CD14-positive monocyte (primary cell): Measurements from ENCODE around the gene NOP10. TPM values are rescaled to one million over a fixed set of nuclear protein-coding genes. Genes with fewer than 3 reads are reported as not detected.

Experiments
- DNase-seq, 3 donors: peaks; one replicate each; pipeline ENCODE4 v3.0.0-alpha.2; 2011 to 2022
- H2AFZ ChIP-seq: 2 replicates; pipeline ENCODE4 v1.6.0; 2012; ENCODE audit warnings: mild to moderate bottlenecking, low read depth, low read length, inconsistent platforms; ENCODE audit not compliant: insufficient read depth, poor library complexity, severe bottlenecking
- H3K27ac ChIP-seq, 2 donors: 1 replicate in 1 of 2; 2 replicates in 1 of 2; pipeline ENCODE4 v1.5.1; 2012 to 2013; ENCODE audit warnings: low read length in 2 of 2, control low read depth in 1 of 2, inconsistent platforms in 1 of 2, low read depth in 1 of 2, mild to moderate bottlenecking in 1 of 2
- H3K27me3 ChIP-seq, 2 donors: one replicate each; pipeline versions ENCODE4 v1.6.0 to v1.6.1; 2011 to 2013; ENCODE audit warnings: low read length in 2 of 2; ENCODE audit not compliant: control insufficient read depth in 2 of 2, insufficient read depth in 2 of 2
- H3K36me3 ChIP-seq, 2 donors: replicated peaks in 1 of 2; 1 replicate in 1 of 2; 2 replicates in 1 of 2; pipeline versions ENCODE4 v1.5.1 to v1.6.1; 2012 to 2013; ENCODE audit warnings: low read length in 2 of 2, control low read depth in 1 of 2, inconsistent platforms in 1 of 2, mild to moderate bottlenecking in 1 of 2; ENCODE audit not compliant: insufficient read depth in 2 of 2, control insufficient read depth in 1 of 2
- H3K4me1 ChIP-seq, 2 donors: 1 replicate in 1 of 2; 2 replicates in 1 of 2; pipeline versions ENCODE4 v1.5.1 to v1.6.1; 2012 to 2013; ENCODE audit warnings: low read length in 2 of 2, control low read depth in 1 of 2, inconsistent platforms in 1 of 2, mild to moderate bottlenecking in 1 of 2, moderate library complexity in 1 of 2; ENCODE audit not compliant: insufficient read depth in 2 of 2, control insufficient read depth in 1 of 2
- H3K4me2 ChIP-seq: replicated peaks from 2 replicates; pipeline ENCODE3; 2012; ENCODE audit warnings: low read length, moderate library complexity, mild to moderate bottlenecking; ENCODE audit not compliant: poor library complexity, severe bottlenecking; ENCODE audit errors: extremely low read depth
- H3K4me3 ChIP-seq, 3 experiments: fragments of 200-600 bp in 1 of 3; sonication (generic) in 1 of 3; replicated peaks in 1 of 3; 1 replicate in 2 of 3; 2 replicates in 1 of 3; pipeline ENCODE4 v1.5.1; 2011 to 2013; ENCODE audit warnings: low read length in 3 of 3, mild to moderate bottlenecking in 3 of 3, control low read depth in 2 of 3, low read depth in 2 of 3, inconsistent platforms in 1 of 3, moderate library complexity in 1 of 3
- H3K79me2 ChIP-seq: 2 replicates; pipeline ENCODE4 v1.6.0; 2012; ENCODE audit warnings: mild to moderate bottlenecking, control low read depth, inconsistent platforms, low read length, moderate library complexity; ENCODE audit not compliant: insufficient read depth
- H3K9ac ChIP-seq: 2 replicates; pipeline ENCODE4 v1.6.0; 2017; ENCODE audit warnings: low read length, mild to moderate bottlenecking; ENCODE audit not compliant: insufficient read depth, poor library complexity, severe bottlenecking
- H3K9me3 ChIP-seq, 2 donors: replicated peaks in 1 of 2; 1 replicate in 1 of 2; 2 replicates in 1 of 2; pipeline versions ENCODE4 v1.5.1 to v1.6.1; 2012 to 2013; ENCODE audit warnings: low read length in 2 of 2, control low read depth in 1 of 2; ENCODE audit not compliant: control insufficient read depth in 1 of 2, insufficient read depth in 1 of 2
- H4K20me1 ChIP-seq: 2 replicates; pipeline ENCODE4 v1.6.0; 2012; ENCODE audit warnings: mild to moderate bottlenecking, low read length, control low read depth, moderate library complexity; ENCODE audit not compliant: insufficient read depth
- H3K27ac Mint-ChIP-seq, 7 donors: one replicate each; pipeline ENCODE4 v1.8.0; 2020; ENCODE audit warnings: mild to moderate bottlenecking in 7 of 7, mixed read lengths in 7 of 7, moderate library complexity in 6 of 7, inconsistent platforms in 2 of 7
- H3K27me3 Mint-ChIP-seq, 3 donors: one replicate each; pipeline ENCODE4 v1.8.0; 2021 to 2022; ENCODE audit warnings: low read depth in 3 of 3, mild to moderate bottlenecking in 3 of 3, mixed read lengths in 3 of 3, moderate library complexity in 3 of 3, inconsistent platforms in 1 of 3
- H3K36me3 Mint-ChIP-seq, 2 donors: one replicate each; pipeline ENCODE4 v1.8.0; 2020; ENCODE audit warnings: mixed read lengths in 2 of 2, inconsistent platforms in 1 of 2, mild to moderate bottlenecking in 1 of 2
- H3K4me1 Mint-ChIP-seq: one replicate; pipeline ENCODE4 v1.8.0; 2020; ENCODE audit warnings: mild to moderate bottlenecking, mixed read lengths
- H3K4me3 Mint-ChIP-seq, 2 donors: one replicate each; pipeline ENCODE4 v1.8.0; 2020; ENCODE audit warnings: mild to moderate bottlenecking in 2 of 2, mixed read lengths in 2 of 2, moderate library complexity in 1 of 2
- H3K9me3 Mint-ChIP-seq, 7 donors: one replicate each; pipeline ENCODE4 v1.8.0; 2020 to 2022; ENCODE audit warnings: mixed read lengths in 7 of 7, mild to moderate bottlenecking in 6 of 7, moderate library complexity in 6 of 7, inconsistent platforms in 2 of 7
- WGBS: methylation state at CpG from one replicate; pipeline ENCODE4 v1.1.5; 2013; ENCODE audit warnings: missing lambda C conversion rate; ENCODE audit not compliant: insufficient coverage; 5-methylcytosine and 5-hydroxymethylcytosine counted together
- intact Hi-C, 2 donors: fragments of 100-400 bp; cut with micrococcal nuclease; formaldehyde crosslinking; loops; one replicate each; pipeline versions ENCODE4 v1.15.0 to v1.15.1; 2023
- polyA plus RNA-seq, 3 donors: library from polyadenylated mRNA; depleted of rRNA in 1 of 3; unstranded in 2 of 3; stranded (reverse) in 1 of 3; fragments of 300-500 nt in 2 of 3; fragments of >200 nt in 1 of 3; fragmentation: Illumina TruSeq in 2 of 3; gene quantifications; 1 replicate in 2 of 3; 2 replicates in 1 of 3; pipeline ENCODE4 v1.2.3, GENCODE V29; 2012 to 2021
- TF ChIP-seq, protein P1 (sequence below): fragments of 200-600 bp; IDR thresholded peaks from one replicate; pipeline ENCODE4 v1.8.0; 2022; ENCODE audit warnings: antibody characterized with exemption, mild to moderate bottlenecking

Gene NOP10
- polyA plus RNA-seq, 3 donors = 260 to 677 (median 586) TPM

GRCh38 chr15:34374816-34375215, 31.9 kb upstream of the NOP10 start:
- Mint-ChIP-seq H3K4me1 (peaks cover 5% of the 10 kb centered on the region), H3K9me3 (peaks cover 0 to 6% (median 0%) of the 10 kb centered on the region in 7 donors), H3K36me3 (no peaks in the 10 kb centered on the region), H3K27me3 (peaks cover 2 to 7% (median 3%) of the 10 kb centered on the region in 3 donors), H3K27ac (no peak overlapping the region), H3K4me3 (no peak overlapping the region)
- no peak overlapping the region for H3K4me3 ChIP-seq
- H2AFZ ChIP-seq = no peak overlapping the region
- TF ChIP-seq, protein P1, sequence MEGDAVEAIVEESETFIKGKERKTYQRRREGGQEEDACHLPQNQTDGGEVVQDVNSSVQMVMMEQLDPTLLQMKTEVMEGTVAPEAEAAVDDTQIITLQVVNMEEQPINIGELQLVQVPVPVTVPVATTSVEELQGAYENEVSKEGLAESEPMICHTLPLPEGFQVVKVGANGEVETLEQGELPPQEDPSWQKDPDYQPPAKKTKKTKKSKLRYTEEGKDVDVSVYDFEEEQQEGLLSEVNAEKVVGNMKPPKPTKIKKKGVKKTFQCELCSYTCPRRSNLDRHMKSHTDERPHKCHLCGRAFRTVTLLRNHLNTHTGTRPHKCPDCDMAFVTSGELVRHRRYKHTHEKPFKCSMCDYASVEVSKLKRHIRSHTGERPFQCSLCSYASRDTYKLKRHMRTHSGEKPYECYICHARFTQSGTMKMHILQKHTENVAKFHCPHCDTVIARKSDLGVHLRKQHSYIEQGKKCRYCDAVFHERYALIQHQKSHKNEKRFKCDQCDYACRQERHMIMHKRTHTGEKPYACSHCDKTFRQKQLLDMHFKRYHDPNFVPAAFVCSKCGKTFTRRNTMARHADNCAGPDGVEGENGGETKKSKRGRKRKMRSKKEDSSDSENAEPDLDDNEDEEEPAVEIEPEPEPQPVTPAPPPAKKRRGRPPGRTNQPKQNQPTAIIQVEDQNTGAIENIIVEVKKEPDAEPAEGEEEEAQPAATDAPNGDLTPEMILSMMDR = no peak
- no peak overlapping the region for H3K4me2 ChIP-seq
- intact Hi-C loops = no loop called here
- DNase-seq = no peak
- WGBS = no CpG with 5 or more reads among the region's 2 CpGs
- no peaks in the 10 kb centered on the region for H3K36me3 ChIP-seq
- H3K27me3 ChIP-seq = no peaks in the 10 kb centered on the region
- H3K4me1 ChIP-seq = no peaks in the 10 kb centered on the region
- H3K9ac ChIP-seq = no peak overlapping the region
- H3K79me2 ChIP-seq = no peaks in the 10 kb centered on the region
- no peaks in the 10 kb centered on the region for H4K20me1 ChIP-seq
- H3K9me3 ChIP-seq = no peaks in the 10 kb centered on the region
- no peak overlapping the region for H3K27ac ChIP-seq

DNA sequence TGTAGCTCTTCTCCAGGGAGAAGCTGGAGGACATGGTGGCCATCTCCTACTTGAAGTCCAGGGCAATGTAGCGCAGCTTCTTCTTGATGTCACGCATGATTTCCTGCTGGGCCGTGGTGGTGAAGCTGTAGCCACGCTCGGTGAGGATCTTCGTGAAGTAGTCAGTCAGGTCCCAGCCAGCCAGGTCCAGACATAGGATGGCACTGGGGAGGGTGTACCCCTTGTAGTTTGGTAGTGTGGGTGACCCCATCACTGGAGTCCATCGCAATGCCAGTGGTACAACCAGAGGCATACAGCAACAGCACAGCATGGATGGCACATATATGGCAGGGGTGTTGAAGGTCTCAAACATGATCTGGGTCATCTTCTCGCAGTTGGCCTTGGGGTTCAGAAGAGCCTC, 31.0 kb upstream of the NOP10 start:
- H3K36me3 ChIP-seq = no peaks in the 10 kb centered on the region
- no peaks in the 10 kb centered on the region for H4K20me1 ChIP-seq
- H3K9me3 Mint-ChIP-seq = peaks cover 0 to 6% (median 0%) of the 10 kb centered on the region in 7 donors
- intact Hi-C loops = no loop called here
- H3K4me2 ChIP-seq = no peak overlapping the region
- H2AFZ ChIP-seq = no peak overlapping the region
- H3K4me1 Mint-ChIP-seq = peaks cover 5% of the 10 kb centered on the region
- WGBS = 97% methylated on average over 8 of the region's 8 CpGs
- H3K4me3 ChIP-seq = no peak overlapping the region
- no peaks in the 10 kb centered on the region for H3K4me1 ChIP-seq
- no peak overlapping the region for H3K27ac ChIP-seq
- H3K27ac Mint-ChIP-seq = no peak overlapping the region
- TF ChIP-seq, protein P1 = no peak
- H3K9me3 ChIP-seq = no peaks in the 10 kb centered on the region
- H3K36me3 Mint-ChIP-seq = no peaks in the 10 kb centered on the region
- no peak for DNase-seq
- H3K4me3 Mint-ChIP-seq = no peak overlapping the region
- H3K9ac ChIP-seq = no peak overlapping the region
- H3K27me3 ChIP-seq = no peaks in the 10 kb centered on the region
- H3K79me2 ChIP-seq = no peaks in the 10 kb centered on the region
- H3K27me3 Mint-ChIP-seq = peaks cover 2 to 7% (median 3%) of the 10 kb centered on the region in 3 donors
